Measurements from ENCODE around the gene MT1HL1.

DNA sequence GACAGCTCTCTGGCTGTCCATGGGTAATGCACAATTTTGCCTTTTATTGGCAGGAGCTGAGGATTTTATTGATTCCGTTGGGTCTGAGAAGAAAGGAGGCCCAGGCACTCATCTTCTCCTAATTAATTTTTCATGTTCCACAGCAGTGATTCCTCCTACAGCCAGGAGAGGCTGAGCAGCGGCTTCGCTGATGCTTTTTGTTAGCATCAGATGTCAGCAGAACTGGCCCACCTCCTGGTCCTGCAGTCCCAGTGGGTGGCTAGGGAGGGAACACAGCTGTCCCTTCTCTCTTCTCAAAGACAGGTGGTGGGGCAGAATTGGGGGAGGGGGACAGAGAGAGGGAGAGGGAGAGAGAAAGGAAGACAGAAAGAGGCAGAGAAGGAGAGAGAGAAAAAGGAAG lies 5.7 kb downstream of the MT1HL1 start:
- TF ChIP-seq, protein P1, sequence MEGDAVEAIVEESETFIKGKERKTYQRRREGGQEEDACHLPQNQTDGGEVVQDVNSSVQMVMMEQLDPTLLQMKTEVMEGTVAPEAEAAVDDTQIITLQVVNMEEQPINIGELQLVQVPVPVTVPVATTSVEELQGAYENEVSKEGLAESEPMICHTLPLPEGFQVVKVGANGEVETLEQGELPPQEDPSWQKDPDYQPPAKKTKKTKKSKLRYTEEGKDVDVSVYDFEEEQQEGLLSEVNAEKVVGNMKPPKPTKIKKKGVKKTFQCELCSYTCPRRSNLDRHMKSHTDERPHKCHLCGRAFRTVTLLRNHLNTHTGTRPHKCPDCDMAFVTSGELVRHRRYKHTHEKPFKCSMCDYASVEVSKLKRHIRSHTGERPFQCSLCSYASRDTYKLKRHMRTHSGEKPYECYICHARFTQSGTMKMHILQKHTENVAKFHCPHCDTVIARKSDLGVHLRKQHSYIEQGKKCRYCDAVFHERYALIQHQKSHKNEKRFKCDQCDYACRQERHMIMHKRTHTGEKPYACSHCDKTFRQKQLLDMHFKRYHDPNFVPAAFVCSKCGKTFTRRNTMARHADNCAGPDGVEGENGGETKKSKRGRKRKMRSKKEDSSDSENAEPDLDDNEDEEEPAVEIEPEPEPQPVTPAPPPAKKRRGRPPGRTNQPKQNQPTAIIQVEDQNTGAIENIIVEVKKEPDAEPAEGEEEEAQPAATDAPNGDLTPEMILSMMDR (IDR thresholded peaks at IDR 0.05; ENCODE audit: low read length) = no peak
- no peak for TF ChIP-seq EZH2 (optimal IDR thresholded peaks at IDR 0.05; ENCODE audit: low read depth, low read length)

Measured in MM.1S (cell line).